ENCODE measurements around the gene FAS.

- TF ChIP-seq CTCF (conservative IDR thresholded peaks at IDR 0.05; ENCODE audit: low read length) (no peak), EZH2phosphoT487 (IDR thresholded peaks at IDR 0.05; ENCODE audit: borderline replicate concordance) (no peak)
Observed at GRCh38 chr10:88979603-88980002, 11.0 kb upstream of the FAS start.

All from Loucy (cell line).